Prostate gland (tissue), 2 donors: ENCODE measurements around the gene TTBK2.

ENCODE experiments used
- CTCF ChIP-seq, 4 experiments: fragments of 200-600 bp in 2 of 4; fragments of 450-650 bp in 2 of 4; sonication (generic) in 2 of 4; IDR thresholded peaks; 1 replicate in 3 of 4; 2 replicates in 1 of 4; pipeline ENCODE4 v1.5.1; 2016 to 2019; ENCODE audit warnings: antibody characterized with exemption in 4 of 4, mild to moderate bottlenecking in 2 of 4, moderate library complexity in 2 of 4
- POLR2A ChIP-seq: fragments of 450-650 bp; IDR thresholded peaks from one replicate; pipeline ENCODE4 v1.6.1; 2016; ENCODE audit warnings: antibody characterized with exemption, mild to moderate bottlenecking
- POLR2AphosphoS5 ChIP-seq: sonication (generic); formaldehyde crosslinking; IDR thresholded peaks from one replicate; pipeline ENCODE4 v1.6.1; 2017; ENCODE audit warnings: antibody characterized with exemption

- TF ChIP-seq POLR2AphosphoS5, result no peak
- no peak for TF ChIP-seq POLR2A
- TF ChIP-seq CTCF (IDR thresholded peaks at IDR 0.05), result no peak
Measured at GRCh38 chr15:42693942-42694341, 226.6 kb downstream of the TTBK2 start.
